ENCODE data around the gene NXT2. TPM values are rescaled to one million over a fixed set of nuclear protein-coding genes. Genes with fewer than 3 reads are reported as not detected.
"Not testable (repeated sequence)": the region's sequence is repeated elsewhere in the genome, so short reads cannot be mapped to it uniquely, and the experiment has no call there.

NXT2 gene
- total and polyA plus RNA-seq, 4 donors: 3.5 to 10.0 (median 4.8) TPM

DNA sequence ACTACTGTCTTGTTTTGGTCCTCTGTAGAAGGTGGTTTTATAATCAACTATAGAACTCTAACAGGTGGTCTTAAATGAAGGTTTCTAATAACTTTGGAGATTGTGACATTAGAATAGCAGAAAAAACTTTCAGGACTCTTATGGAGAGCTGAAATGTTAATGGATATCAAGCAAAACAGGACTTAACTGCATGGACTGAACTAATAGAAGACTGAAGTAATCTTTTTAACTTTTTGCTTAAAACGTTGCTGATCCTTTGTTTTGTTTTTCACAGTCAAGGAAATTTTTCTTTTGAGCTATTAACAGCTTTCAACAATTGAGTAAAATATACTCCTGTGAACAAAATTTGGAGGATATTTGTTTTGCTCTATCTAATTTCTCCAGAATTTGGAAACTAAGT, 17.2 kb downstream of the NXT2 start:
- Histone ChIP-seq H3K4me3 (ENCODE audit: low read depth in 1 of 3, low read length in 3 of 3) (no peak overlapping the region), H3K9me3 (ENCODE audit: control insufficient read depth in 4 of 4, low read length in 3 of 4) (no peaks in the 10 kb centered on the region), H3K36me3 (ENCODE audit: control insufficient read depth in 4 of 4, insufficient read depth in 3 of 4, low read depth in 1 of 4, low read length in 3 of 4) (no peaks in the 10 kb centered on the region), H3K9ac (ENCODE audit: low read depth in 1 of 2, low read length in 2 of 2) (no peak overlapping the region), H3K4me1 (ENCODE audit: control insufficient read depth in 4 of 4, insufficient read depth in 4 of 4, low read length in 3 of 4) (no peaks in the 10 kb centered on the region), H3K27ac (ENCODE audit: low read depth in 1 of 2, low read length in 2 of 2) (no peak overlapping the region), H3K27me3 (ENCODE audit: control insufficient read depth in 4 of 4, insufficient read depth in 4 of 4, low read length in 3 of 4) (peaks cover 0 to 2% (median 0%) of the 10 kb centered on the region in 4 donors)
- 31% methylated on average over 1 of the region's 1 CpG for WGBS
- TF ChIP-seq JUND (IDR thresholded peaks at IDR 0.05) (no peak), NR2F2 (IDR thresholded peaks at IDR 0.05) (no peak), FOXA1 (IDR thresholded peaks at IDR 0.05) (no peak), HNF4G (IDR thresholded peaks at IDR 0.05) (no peak), GABPA (IDR thresholded peaks at IDR 0.05 in 1 of 2, conservative IDR thresholded peaks at IDR 0.05 in 1 of 2) (no peak), RAD21 (IDR thresholded peaks at IDR 0.05) (no peak)
- TF ChIP-seq, protein P1, sequence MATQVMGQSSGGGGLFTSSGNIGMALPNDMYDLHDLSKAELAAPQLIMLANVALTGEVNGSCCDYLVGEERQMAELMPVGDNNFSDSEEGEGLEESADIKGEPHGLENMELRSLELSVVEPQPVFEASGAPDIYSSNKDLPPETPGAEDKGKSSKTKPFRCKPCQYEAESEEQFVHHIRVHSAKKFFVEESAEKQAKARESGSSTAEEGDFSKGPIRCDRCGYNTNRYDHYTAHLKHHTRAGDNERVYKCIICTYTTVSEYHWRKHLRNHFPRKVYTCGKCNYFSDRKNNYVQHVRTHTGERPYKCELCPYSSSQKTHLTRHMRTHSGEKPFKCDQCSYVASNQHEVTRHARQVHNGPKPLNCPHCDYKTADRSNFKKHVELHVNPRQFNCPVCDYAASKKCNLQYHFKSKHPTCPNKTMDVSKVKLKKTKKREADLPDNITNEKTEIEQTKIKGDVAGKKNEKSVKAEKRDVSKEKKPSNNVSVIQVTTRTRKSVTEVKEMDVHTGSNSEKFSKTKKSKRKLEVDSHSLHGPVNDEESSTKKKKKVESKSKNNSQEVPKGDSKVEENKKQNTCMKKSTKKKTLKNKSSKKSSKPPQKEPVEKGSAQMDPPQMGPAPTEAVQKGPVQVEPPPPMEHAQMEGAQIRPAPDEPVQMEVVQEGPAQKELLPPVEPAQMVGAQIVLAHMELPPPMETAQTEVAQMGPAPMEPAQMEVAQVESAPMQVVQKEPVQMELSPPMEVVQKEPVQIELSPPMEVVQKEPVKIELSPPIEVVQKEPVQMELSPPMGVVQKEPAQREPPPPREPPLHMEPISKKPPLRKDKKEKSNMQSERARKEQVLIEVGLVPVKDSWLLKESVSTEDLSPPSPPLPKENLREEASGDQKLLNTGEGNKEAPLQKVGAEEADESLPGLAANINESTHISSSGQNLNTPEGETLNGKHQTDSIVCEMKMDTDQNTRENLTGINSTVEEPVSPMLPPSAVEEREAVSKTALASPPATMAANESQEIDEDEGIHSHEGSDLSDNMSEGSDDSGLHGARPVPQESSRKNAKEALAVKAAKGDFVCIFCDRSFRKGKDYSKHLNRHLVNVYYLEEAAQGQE (IDR thresholded peaks at IDR 0.05): no peak
- TF ChIP-seq, protein P2, sequence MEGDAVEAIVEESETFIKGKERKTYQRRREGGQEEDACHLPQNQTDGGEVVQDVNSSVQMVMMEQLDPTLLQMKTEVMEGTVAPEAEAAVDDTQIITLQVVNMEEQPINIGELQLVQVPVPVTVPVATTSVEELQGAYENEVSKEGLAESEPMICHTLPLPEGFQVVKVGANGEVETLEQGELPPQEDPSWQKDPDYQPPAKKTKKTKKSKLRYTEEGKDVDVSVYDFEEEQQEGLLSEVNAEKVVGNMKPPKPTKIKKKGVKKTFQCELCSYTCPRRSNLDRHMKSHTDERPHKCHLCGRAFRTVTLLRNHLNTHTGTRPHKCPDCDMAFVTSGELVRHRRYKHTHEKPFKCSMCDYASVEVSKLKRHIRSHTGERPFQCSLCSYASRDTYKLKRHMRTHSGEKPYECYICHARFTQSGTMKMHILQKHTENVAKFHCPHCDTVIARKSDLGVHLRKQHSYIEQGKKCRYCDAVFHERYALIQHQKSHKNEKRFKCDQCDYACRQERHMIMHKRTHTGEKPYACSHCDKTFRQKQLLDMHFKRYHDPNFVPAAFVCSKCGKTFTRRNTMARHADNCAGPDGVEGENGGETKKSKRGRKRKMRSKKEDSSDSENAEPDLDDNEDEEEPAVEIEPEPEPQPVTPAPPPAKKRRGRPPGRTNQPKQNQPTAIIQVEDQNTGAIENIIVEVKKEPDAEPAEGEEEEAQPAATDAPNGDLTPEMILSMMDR (IDR thresholded peaks at IDR 0.05; ENCODE audit: low read depth, low read length, missing input control): no peak
- TF ChIP-seq, protein P3, sequence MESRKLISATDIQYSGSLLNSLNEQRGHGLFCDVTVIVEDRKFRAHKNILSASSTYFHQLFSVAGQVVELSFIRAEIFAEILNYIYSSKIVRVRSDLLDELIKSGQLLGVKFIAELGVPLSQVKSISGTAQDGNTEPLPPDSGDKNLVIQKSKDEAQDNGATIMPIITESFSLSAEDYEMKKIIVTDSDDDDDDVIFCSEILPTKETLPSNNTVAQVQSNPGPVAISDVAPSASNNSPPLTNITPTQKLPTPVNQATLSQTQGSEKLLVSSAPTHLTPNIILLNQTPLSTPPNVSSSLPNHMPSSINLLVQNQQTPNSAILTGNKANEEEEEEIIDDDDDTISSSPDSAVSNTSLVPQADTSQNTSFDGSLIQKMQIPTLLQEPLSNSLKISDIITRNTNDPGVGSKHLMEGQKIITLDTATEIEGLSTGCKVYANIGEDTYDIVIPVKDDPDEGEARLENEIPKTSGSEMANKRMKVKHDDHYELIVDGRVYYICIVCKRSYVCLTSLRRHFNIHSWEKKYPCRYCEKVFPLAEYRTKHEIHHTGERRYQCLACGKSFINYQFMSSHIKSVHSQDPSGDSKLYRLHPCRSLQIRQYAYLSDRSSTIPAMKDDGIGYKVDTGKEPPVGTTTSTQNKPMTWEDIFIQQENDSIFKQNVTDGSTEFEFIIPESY (IDR thresholded peaks at IDR 0.05): no peak
- no peak for DNase-seq (ENCODE audit: low spot score)

DNA sequence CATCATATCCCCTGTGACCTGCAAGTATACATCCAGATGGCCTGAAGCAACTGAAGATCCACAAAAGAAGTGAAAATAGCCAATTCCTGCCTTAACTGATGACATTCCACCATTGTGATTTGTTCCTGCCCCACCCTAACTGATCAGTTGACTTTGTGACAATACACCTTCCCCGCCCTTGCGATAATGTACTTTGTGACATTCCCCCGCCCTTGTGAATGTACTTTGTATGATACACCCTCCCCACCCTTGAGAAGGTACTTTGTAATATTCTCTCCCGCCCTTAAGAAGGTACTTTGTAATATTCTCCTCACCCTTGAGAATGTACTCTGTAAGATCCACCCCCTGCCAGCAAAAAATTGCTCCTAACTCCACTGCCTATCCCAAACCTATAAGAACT, 39.4 kb downstream of the NXT2 start:
- not testable (repeated sequence) for H3K4me3 ChIP-seq (ENCODE audit: low read depth in 1 of 3, low read length in 3 of 3); DNase-seq (ENCODE audit: low spot score); H3K4me1 ChIP-seq (ENCODE audit: control insufficient read depth in 4 of 4, insufficient read depth in 4 of 4, low read length in 3 of 4); H3K27me3 ChIP-seq (ENCODE audit: control insufficient read depth in 4 of 4, insufficient read depth in 4 of 4, low read length in 3 of 4); H3K9me3 ChIP-seq (ENCODE audit: control insufficient read depth in 4 of 4, low read length in 3 of 4); H3K27ac ChIP-seq (ENCODE audit: low read depth in 1 of 2, low read length in 2 of 2); H3K36me3 ChIP-seq (ENCODE audit: control insufficient read depth in 4 of 4, insufficient read depth in 3 of 4, low read depth in 1 of 4, low read length in 3 of 4); H3K9ac ChIP-seq (ENCODE audit: low read depth in 1 of 2, low read length in 2 of 2)
- WGBS: 72% methylated on average over 4 of the region's 4 CpGs

DNA sequence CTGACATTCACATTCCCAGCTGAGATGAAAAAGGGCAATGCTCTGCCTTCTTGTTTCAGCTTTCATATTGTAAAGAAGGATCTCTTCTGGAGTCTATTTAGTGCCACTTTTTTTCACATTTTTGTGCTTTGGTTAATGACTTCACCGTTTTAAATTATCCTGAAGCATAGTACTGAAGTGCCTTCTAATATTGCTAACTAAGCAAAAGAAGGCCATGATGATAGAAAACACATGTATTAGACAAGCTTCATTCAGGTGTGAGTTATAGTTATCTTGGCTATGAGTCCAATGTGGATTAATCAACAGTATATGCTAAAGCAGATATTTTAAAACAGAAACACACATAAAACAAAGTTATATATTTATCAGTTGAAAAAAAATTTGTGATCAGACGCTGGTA, 40.4 kb downstream of the NXT2 start:
- no peaks in the 10 kb centered on the region for H3K36me3 ChIP-seq (ENCODE audit: control insufficient read depth in 4 of 4, insufficient read depth in 3 of 4, low read depth in 1 of 4, low read length in 3 of 4)
- no peak overlapping the region for H3K27ac ChIP-seq (ENCODE audit: low read depth in 1 of 2, low read length in 2 of 2)
- H3K4me3 ChIP-seq (ENCODE audit: low read depth in 1 of 3, low read length in 3 of 3): no peak overlapping the region
- H3K9me3 ChIP-seq (ENCODE audit: control insufficient read depth in 4 of 4, low read length in 3 of 4): no peaks in the 10 kb centered on the region
- no peaks in the 10 kb centered on the region for H3K4me1 ChIP-seq (ENCODE audit: control insufficient read depth in 4 of 4, insufficient read depth in 4 of 4, low read length in 3 of 4)
- no peak for DNase-seq (ENCODE audit: low spot score)
- WGBS: 84% methylated on average over 2 of the region's 2 CpGs
- peaks cover 0 to 3% (median 0%) of the 10 kb centered on the region in 4 donors for H3K27me3 ChIP-seq (ENCODE audit: control insufficient read depth in 4 of 4, insufficient read depth in 4 of 4, low read length in 3 of 4)
- no peak overlapping the region for H3K9ac ChIP-seq (ENCODE audit: low read depth in 1 of 2, low read length in 2 of 2)
- TF ChIP-seq, protein P4, sequence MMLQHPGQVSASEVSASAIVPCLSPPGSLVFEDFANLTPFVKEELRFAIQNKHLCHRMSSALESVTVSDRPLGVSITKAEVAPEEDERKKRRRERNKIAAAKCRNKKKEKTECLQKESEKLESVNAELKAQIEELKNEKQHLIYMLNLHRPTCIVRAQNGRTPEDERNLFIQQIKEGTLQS (IDR thresholded peaks at IDR 0.05): no peak
- TF ChIP-seq TAF1 (conservative IDR thresholded peaks at IDR 0.05) (no peak), FOXA1 (IDR thresholded peaks at IDR 0.05) (no peak), YY1 (IDR thresholded peaks at IDR 0.05) (no peak), JUND (IDR thresholded peaks at IDR 0.05) (no peak), HNF4A (conservative IDR thresholded peaks at IDR 0.05) (no peak), SP1 (IDR thresholded peaks at IDR 0.05) (no peak), GABPA (IDR thresholded peaks at IDR 0.05 in 1 of 2, conservative IDR thresholded peaks at IDR 0.05 in 1 of 2) (no peak), RAD21 (IDR thresholded peaks at IDR 0.05) (no peak), NR2F2 (IDR thresholded peaks at IDR 0.05) (no peak)
- TF ChIP-seq, protein P1 (IDR thresholded peaks at IDR 0.05): no peak
- TF ChIP-seq, protein P3 (IDR thresholded peaks at IDR 0.05): no peak

Data from liver (tissue), 9 donors.